Left cardiac atrium (tissue), 4 donors: Measurements from ENCODE around the gene DEF6. TPM values are rescaled to one million over a fixed set of nuclear protein-coding genes. Genes with fewer than 3 reads are reported as not detected.
"Not testable (repeated sequence)": the region's sequence is repeated elsewhere in the genome, so short reads cannot be mapped to it uniquely, and the experiment has no call there.

Source experiments
- ATAC-seq, 2 donors: fragments of 200-7000 bp; cut with Tn5 transposase; one replicate each; pipeline ENCODE4 v1.9.1; 2020; ENCODE audit warnings: mild to moderate bottlenecking in 2 of 2, moderate library complexity in 2 of 2
- DNase-seq: peaks from one replicate; pipeline ENCODE4 v3.0.0-alpha.2; 2020
- intact Hi-C, 2 donors: fragments of 100-400 bp; cut with DNase I; formaldehyde crosslinking; loops; one replicate each; pipeline versions ENCODE4 v1.14.1 to v1.15.1; 2022 to 2023
- total RNA-seq, 2 donors: library from RNA; stranded (reverse); fragmentation: NEBNext Ultra II Directional; extraction: Animal tissue kit (Norgen Biotek cat#: 25700); gene quantifications; one replicate each; pipeline ENCODE4 v1.2.1, GENCODE V29; 2021
- donor health status: DM: no; HTN: yes; CAD: no.
- donor health status: DM: no; HTN: yes; CAD: no; lungs with severe emphysema.
- donor health status: DM: yes; HTN: yes; CAD: no.
- donor health status: Dilated cardiomyopathy.

DEF6 gene
- total RNA-seq, 2 donors from 2014 or later: 2.5 to 4.7 TPM

- no peak for DNase-seq
- intact Hi-C loops: no loop called here
- no peak for ATAC-seq
Observed at GRCh38 chr6:35330541-35331119, 33.0 kb downstream of the DEF6 start.

- peak in 1 of 2 donors; percentile 39 for ATAC-seq
- intact Hi-C loops, DNase-seq: not testable (repeated sequence)
Observed at GRCh38 chr6:35332074-35332887, 34.7 kb downstream of the DEF6 start.

- intact Hi-C loops: loop anchor here in 1 of 2 donors (5.0 kb wide), 1 partner anchor 106 kb away; no protein-coding TSS in a partner anchor
- no peak for ATAC-seq
Observed at GRCh38 chr6:35341557-35341956, 43.9 kb downstream of the DEF6 start.

GRCh38 chr6:35342258-35343091 is 44.9 kb downstream of the DEF6 start, which contains the start of gene PPARD:
Gene PPARD (plus strand): TSS chr6:35342558. CDS start chr6:35411088, 68,530 bp downstream.
- intact Hi-C loops: loop anchor here (1.0 to 5.0 kb wide), 3 partner anchors 72 to 107 kb away; no protein-coding TSS in a partner anchor
- ATAC-seq: peak; percentile 100
- peak; percentile 98 for DNase-seq

More at GRCh38 chr6:35341557-35341956, 43.9 kb downstream of the DEF6 start:
- no peak for DNase-seq

- ATAC-seq: peak; percentile 3 to 9
- peak; percentile 80 for DNase-seq
- intact Hi-C loops: loop anchor here (2.0 to 5.0 kb wide), 2 partner anchors 72 to 104 kb away; no protein-coding TSS in a partner anchor
Observed at GRCh38 chr6:35343092-35343834, 45.6 kb downstream of the DEF6 start.

GRCh38 chr6:35343835-35344550 is 46.4 kb downstream of the DEF6 start:
- no peak for ATAC-seq
- intact Hi-C loops: loop anchor here (2.0 to 5.0 kb wide), 2 partner anchors 71 to 103 kb away; no protein-coding TSS in a partner anchor

GRCh38 chr6:35351422-35351821 is 53.8 kb downstream of the DEF6 start:
- DNase-seq (no peak), ATAC-seq (no peak)
- intact Hi-C loops: loop anchor here in 1 of 2 donors (10.0 kb wide), 1 partner anchor 53 kb away; no protein-coding TSS in a partner anchor

More at GRCh38 chr6:35343835-35344550, 46.4 kb downstream of the DEF6 start:
- DNase-seq: no peak

GRCh38 chr6:35352735-35353134 is 55.1 kb downstream of the DEF6 start:
- ATAC-seq (no peak), DNase-seq (no peak)
- intact Hi-C loops: loop anchor here in 1 of 2 donors (10.0 kb wide), 1 partner anchor 52 kb away; no protein-coding TSS in a partner anchor

- ATAC-seq: no peak
- DNase-seq: no peak
- intact Hi-C loops: loop anchor here in 1 of 2 donors (10.0 kb wide), 1 partner anchor 50 kb away; no protein-coding TSS in a partner anchor
Observed at GRCh38 chr6:35354361-35355135, 56.9 kb downstream of the DEF6 start.

- intact Hi-C loops: loop anchor here (2.0 to 10.0 kb wide), 2 partner anchors 20 to 48 kb away; no protein-coding TSS in a partner anchor
- ATAC-seq (no peak), DNase-seq (no peak)
Observed at GRCh38 chr6:35356391-35356790, 58.8 kb downstream of the DEF6 start.

- DNase-seq (no peak), ATAC-seq (no peak)
- intact Hi-C loops: loop anchor here (2.0 to 10.0 kb wide), 2 partner anchors 19 to 47 kb away; no protein-coding TSS in a partner anchor
Observed at GRCh38 chr6:35357677-35358076, 60.1 kb downstream of the DEF6 start.

- no peak for DNase-seq
- ATAC-seq: no peak
- intact Hi-C loops: loop anchor here in 1 of 2 donors (10.0 kb wide), 1 partner anchor 47 kb away; no protein-coding TSS in a partner anchor
Observed at GRCh38 chr6:35358086-35358485, 60.5 kb downstream of the DEF6 start.

- DNase-seq (no peak), ATAC-seq (no peak)
- intact Hi-C loops: loop anchor here in 1 of 2 donors (10.0 kb wide), 1 partner anchor 45 kb away; no protein-coding TSS in a partner anchor
Observed at GRCh38 chr6:35359346-35359743, 61.7 kb downstream of the DEF6 start.

- intact Hi-C loops: loop anchor here in 1 of 2 donors (10.0 kb wide), 1 partner anchor 45 kb away; no protein-coding TSS in a partner anchor
- ATAC-seq: peak; percentile 60 to 61
Observed at GRCh38 chr6:35359744-35360348, 62.2 kb downstream of the DEF6 start.

GRCh38 chr6:35360349-35361138 is 62.9 kb downstream of the DEF6 start:
- DNase-seq (no peak), ATAC-seq (peak; percentile 58 to 65)
- intact Hi-C loops: no loop called here

More at GRCh38 chr6:35359744-35360348, 62.2 kb downstream of the DEF6 start:
- peak; percentile 37 for DNase-seq
